OCI-LY3 (cell line): ENCODE data around the gene PRKAG3.

ENCODE experiments used
- H2AFZ ChIP-seq: fragments of 200-600, 300-600 bp; shearing (Covaris generic); 2 replicates; pipeline ENCODE4 v1.6.0; 2014; ENCODE audit warnings: antibody characterized with exemption, low read depth, low read length
- H3K27ac ChIP-seq: fragments of 200-600, 300-600 bp; sonication (generic); 2 replicates; pipeline ENCODE4 v1.5.1; 2014; ENCODE audit warnings: mild to moderate bottlenecking, low read length, moderate library complexity, mixed read lengths
- H3K27me3 ChIP-seq: fragments of 200-600, 300-600 bp; sonication (generic); 2 replicates; pipeline ENCODE4 v1.6.1; 2014; ENCODE audit warnings: low read depth, low read length, mixed read lengths
- H3K36me3 ChIP-seq: fragments of 200-600, 300-600 bp; sonication (generic); replicated peaks from 2 replicates; pipeline ENCODE3; 2014; ENCODE audit warnings: low read depth, low read length, mixed read lengths
- H3K4me1 ChIP-seq: fragments of 300-600, 200-600 bp; sonication (generic); 2 replicates; pipeline ENCODE4 v1.6.1; 2014; ENCODE audit warnings: low read length, mixed read lengths
- H3K4me2 ChIP-seq: fragments of 200-600, 300-600 bp; sonication (generic); 2 replicates; pipeline ENCODE4 v1.6.1; 2014; ENCODE audit warnings: low read length, mixed read lengths
- H3K4me3 ChIP-seq: fragments of 300-600, 200-600 bp; sonication (generic); 2 replicates; pipeline ENCODE4 v1.5.1; 2014; ENCODE audit warnings: antibody characterized with exemption, mild to moderate bottlenecking, low read length, moderate library complexity
- H3K79me2 ChIP-seq: fragments of 300-600, 200-600 bp; shearing (Covaris generic); 2 replicates; pipeline ENCODE4 v1.6.1; 2014; ENCODE audit warnings: mild to moderate bottlenecking, low read length, mixed read lengths
- H3K9ac ChIP-seq: fragments of 300-600, 200-600 bp; shearing (Covaris generic); 2 replicates; pipeline ENCODE4 v1.6.0; 2014; ENCODE audit warnings: mild to moderate bottlenecking, low read length, moderate library complexity
- H3K9me3 ChIP-seq: fragments of 200-600, 300-600 bp; shearing (Covaris generic); 2 replicates; pipeline ENCODE4 v1.6.1; 2014; ENCODE audit warnings: low read length, mixed read lengths; ENCODE audit not compliant: insufficient read depth
- H4K20me1 ChIP-seq: fragments of 200-600, 300-600 bp; sonication (generic); 2 replicates; pipeline ENCODE4 v1.6.1; 2016; ENCODE audit warnings: low read length, mixed read lengths; ENCODE audit not compliant: insufficient read depth
- CTCF ChIP-seq: fragments of 200-600, 300-600 bp; sonication (generic); IDR thresholded peaks from 2 replicates; pipeline ENCODE4 v1.5.1; 2014; ENCODE audit warnings: antibody characterized with exemption, low read length, low read depth
- EZH2phosphoT487 ChIP-seq: fragments of 200-600 bp; shearing (Covaris generic); IDR thresholded peaks from 2 replicates; pipeline ENCODE4 v1.6.1; 2018; ENCODE audit warnings: antibody characterized with exemption, mixed run types, low read depth

The PRKAG3 gene

GRCh38 chr2:218792433-218792832 lies 39.2 kb downstream of the PRKAG3 start:
- no peak overlapping the region for H3K27ac ChIP-seq
- H4K20me1 ChIP-seq = no peaks in the 10 kb centered on the region
- no peaks in the 10 kb centered on the region for H3K4me1 ChIP-seq
- no peaks in the 10 kb centered on the region for H3K36me3 ChIP-seq
- no peaks in the 10 kb centered on the region for H3K27me3 ChIP-seq
- H3K9ac ChIP-seq = no peak overlapping the region
- no peak for TF ChIP-seq EZH2phosphoT487
- no peak for TF ChIP-seq CTCF
- no peaks in the 10 kb centered on the region for H3K79me2 ChIP-seq
- no peak overlapping the region for H3K4me2 ChIP-seq
- no peaks in the 10 kb centered on the region for H3K9me3 ChIP-seq
- H2AFZ ChIP-seq = no peak overlapping the region
- H3K4me3 ChIP-seq = no peak overlapping the region

GRCh38 chr2:218788529-218789255 lies 42.9 kb downstream of the PRKAG3 start:
- H3K79me2 ChIP-seq = no peaks in the 10 kb centered on the region
- H3K4me3 ChIP-seq = no peak overlapping the region
- no peaks in the 10 kb centered on the region for H3K27me3 ChIP-seq
- no peak overlapping the region for H2AFZ ChIP-seq
- no peak overlapping the region for H3K9ac ChIP-seq
- TF ChIP-seq CTCF (no peak), EZH2phosphoT487 (no peak)
- H3K36me3 ChIP-seq = no peaks in the 10 kb centered on the region
- no peaks in the 10 kb centered on the region for H3K9me3 ChIP-seq
- H3K4me1 ChIP-seq = no peaks in the 10 kb centered on the region
- no peak overlapping the region for H3K4me2 ChIP-seq
- no peak overlapping the region for H3K27ac ChIP-seq
- H4K20me1 ChIP-seq = no peaks in the 10 kb centered on the region

- Histone ChIP-seq H3K9ac (no peak overlapping the region), H3K4me3 (no peak overlapping the region), H3K4me2 (no peak overlapping the region), H2AFZ (no peak overlapping the region), H3K27me3 (no peaks in the 10 kb centered on the region), H3K27ac (no peak overlapping the region), H3K9me3 (no peaks in the 10 kb centered on the region), H3K4me1 (no peaks in the 10 kb centered on the region), H4K20me1 (no peaks in the 10 kb centered on the region), H3K36me3 (no peaks in the 10 kb centered on the region), H3K79me2 (no peaks in the 10 kb centered on the region)
- TF ChIP-seq CTCF (no peak), EZH2phosphoT487 (no peak)
Observed at GRCh38 chr2:218786133-218786532, 45.5 kb downstream of the PRKAG3 start.

GRCh38 chr2:218785103-218785502 lies 46.5 kb downstream of the PRKAG3 start:
- no peaks in the 10 kb centered on the region for H3K79me2 ChIP-seq
- TF ChIP-seq EZH2phosphoT487 (no peak), CTCF (no peak)
- no peaks in the 10 kb centered on the region for H3K27me3 ChIP-seq
- no peaks in the 10 kb centered on the region for H4K20me1 ChIP-seq
- H2AFZ ChIP-seq = no peak overlapping the region
- no peaks in the 10 kb centered on the region for H3K9me3 ChIP-seq
- no peaks in the 10 kb centered on the region for H3K4me1 ChIP-seq
- no peak overlapping the region for H3K27ac ChIP-seq
- no peak overlapping the region for H3K4me2 ChIP-seq
- H3K4me3 ChIP-seq = no peak overlapping the region
- no peak overlapping the region for H3K9ac ChIP-seq
- no peaks in the 10 kb centered on the region for H3K36me3 ChIP-seq
